ENCODE measurements around the gene IQGAP2.

Gene IQGAP2

GRCh38 chr5:76576450-76576849 is 173.4 kb downstream of the IQGAP2 start:
- no peaks in the 10 kb centered on the region for H3K9me3 ChIP-seq (ENCODE audit: control insufficient read depth, insufficient read depth, low read depth, low read length)
- POLR2A ChIA-PET = no interaction called here
- no peak overlapping the region for H3K4me3 ChIP-seq (ENCODE audit: low read depth, low read length)
- H3K4me1 ChIP-seq (ENCODE audit: control insufficient read depth, insufficient read depth, low read length) = no peaks in the 10 kb centered on the region
- no peak for TF ChIP-seq ZBTB21 (tag by site-specific recombination; IDR thresholded peaks at IDR 0.05)
- TF ChIP-seq PRDM6 (tag by site-specific recombination; IDR thresholded peaks at IDR 0.05) = 0 out of 2 replicates have a peak, but pooled peaks have one; percentile 33
- no peak overlapping the region for H3K27ac ChIP-seq (ENCODE audit: extremely low read depth, low read depth, low read length)
- CTCF ChIA-PET = interaction anchor here (0.6 kb wide), 1 partner anchor 13 kb away, joined by 6 read pairs; no protein-coding TSS in a partner anchor
- H3K36me3 ChIP-seq (ENCODE audit: control insufficient read depth in 2 of 2, insufficient read depth in 1 of 2, low read length in 2 of 2) = no peaks in the 10 kb centered on the region

DNA sequence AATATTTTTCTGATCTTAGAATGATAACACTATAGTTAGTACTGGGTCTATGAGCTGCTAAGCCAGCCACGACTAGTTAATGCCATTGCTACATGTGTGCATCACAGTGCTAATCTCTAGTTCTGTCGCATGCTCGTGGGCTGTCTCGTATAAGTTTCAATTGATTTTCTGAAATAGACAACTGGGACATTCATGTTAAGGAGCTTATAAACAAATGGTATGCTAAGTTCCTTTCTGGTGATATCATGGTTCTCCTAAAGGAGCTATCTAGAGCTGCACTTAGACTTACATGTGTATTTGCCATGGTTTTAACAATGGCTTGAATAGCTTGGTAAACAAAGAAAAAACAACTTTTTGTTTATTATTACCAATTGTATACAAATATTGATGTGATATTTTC is 173.9 kb downstream of the IQGAP2 start:
- TF ChIP-seq ZNF548 (tag by site-specific recombination; IDR thresholded peaks at IDR 0.05) (no peak), SETDB1 (IDR thresholded peaks at IDR 0.05; ENCODE audit: insufficient read length, low read length) (no peak), ZNF654 (tag by site-specific recombination; IDR thresholded peaks at IDR 0.05; ENCODE audit: low read depth) (no peak), ZNF302 (tag by site-specific recombination; IDR thresholded peaks at IDR 0.05; ENCODE audit: low read depth) (no peak), MYNN (tag by site-specific recombination; IDR thresholded peaks at IDR 0.05; ENCODE audit: borderline replicate concordance) (no peak), MEIS1 (CRISPR knock-in tag; IDR thresholded peaks at IDR 0.05; ENCODE audit: borderline replicate concordance) (no peak), KLF7 (tag by site-specific recombination; IDR thresholded peaks at IDR 0.05; ENCODE audit: borderline replicate concordance) (no peak), TRIM28 (IDR thresholded peaks at IDR 0.05; ENCODE audit: borderline replicate concordance, low read length) (no peak), ZNF174 (tag by site-specific recombination; IDR thresholded peaks at IDR 0.05) (no peak)
- H3K27ac ChIP-seq (ENCODE audit: extremely low read depth, low read depth, low read length) = no peak overlapping the region
- H3K4me3 ChIP-seq (ENCODE audit: low read depth, low read length) = no peak overlapping the region
- CTCF ChIA-PET = interaction anchor here (0.6 kb wide), 1 partner anchor 14 kb away, joined by 6 read pairs; no protein-coding TSS in a partner anchor
- no peaks in the 10 kb centered on the region for H3K36me3 ChIP-seq (ENCODE audit: control insufficient read depth in 2 of 2, insufficient read depth in 1 of 2, low read length in 2 of 2)
- H3K4me1 ChIP-seq (ENCODE audit: control insufficient read depth, insufficient read depth, low read length) = no peaks in the 10 kb centered on the region; the same call in 1 of the 2 replicates
- POLR2A ChIA-PET = no interaction called here
- no peaks in the 10 kb centered on the region for H3K9me3 ChIP-seq (ENCODE audit: control insufficient read depth, insufficient read depth, low read depth, low read length)

DNA sequence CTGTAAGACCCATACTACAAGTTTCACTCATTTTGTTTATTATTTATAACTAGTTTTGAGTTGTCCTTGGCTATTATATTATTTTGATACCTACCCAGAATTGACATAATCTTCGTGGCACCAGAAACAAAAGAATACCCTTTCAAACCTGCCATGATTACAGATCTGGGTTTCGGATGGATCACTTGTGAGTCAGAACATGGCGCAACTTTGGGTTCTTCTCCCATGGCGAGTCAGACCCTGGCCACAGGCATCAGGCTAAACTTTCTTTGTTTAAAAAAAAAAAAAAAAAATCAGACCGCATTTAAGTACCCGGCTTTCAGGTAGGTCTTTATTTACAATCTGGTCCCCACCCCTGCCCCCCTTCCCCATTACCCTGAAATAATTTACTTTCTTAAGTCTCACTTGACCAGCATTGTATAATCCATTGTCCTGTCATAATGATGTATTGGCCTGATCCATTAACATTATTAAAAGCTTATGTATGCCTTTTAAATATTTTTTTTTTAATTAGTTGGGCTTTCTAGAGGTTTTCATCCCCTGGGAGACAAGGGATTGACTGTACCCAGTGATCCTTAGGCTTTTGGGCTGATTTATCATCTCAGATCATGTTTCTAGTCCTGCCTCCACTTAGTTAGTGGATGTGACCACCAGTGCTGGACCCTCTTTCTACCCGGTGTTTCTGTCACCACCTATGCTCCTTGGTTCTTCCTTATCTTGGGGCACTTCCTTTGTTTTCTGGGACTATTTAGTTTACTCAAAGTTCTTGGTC is 176.3 kb downstream of the IQGAP2 start:
- Histone ChIP-seq H3K9me3 (ENCODE audit: control insufficient read depth, insufficient read depth, low read depth, low read length) (no peaks in the 10 kb centered on the region), H3K4me3 (ENCODE audit: low read depth, low read length) (no peak overlapping the region), H3K36me3 (ENCODE audit: control insufficient read depth in 2 of 2, insufficient read depth in 1 of 2, low read length in 2 of 2) (no peaks in the 10 kb centered on the region), H3K4me1 (ENCODE audit: control insufficient read depth, insufficient read depth, low read length) (peaks cover 7% of the 10 kb centered on the region; the same call in 1 of the 2 replicates), H3K27ac (ENCODE audit: extremely low read depth, low read depth, low read length) (no peak overlapping the region)
- TF ChIP-seq, protein P1, sequence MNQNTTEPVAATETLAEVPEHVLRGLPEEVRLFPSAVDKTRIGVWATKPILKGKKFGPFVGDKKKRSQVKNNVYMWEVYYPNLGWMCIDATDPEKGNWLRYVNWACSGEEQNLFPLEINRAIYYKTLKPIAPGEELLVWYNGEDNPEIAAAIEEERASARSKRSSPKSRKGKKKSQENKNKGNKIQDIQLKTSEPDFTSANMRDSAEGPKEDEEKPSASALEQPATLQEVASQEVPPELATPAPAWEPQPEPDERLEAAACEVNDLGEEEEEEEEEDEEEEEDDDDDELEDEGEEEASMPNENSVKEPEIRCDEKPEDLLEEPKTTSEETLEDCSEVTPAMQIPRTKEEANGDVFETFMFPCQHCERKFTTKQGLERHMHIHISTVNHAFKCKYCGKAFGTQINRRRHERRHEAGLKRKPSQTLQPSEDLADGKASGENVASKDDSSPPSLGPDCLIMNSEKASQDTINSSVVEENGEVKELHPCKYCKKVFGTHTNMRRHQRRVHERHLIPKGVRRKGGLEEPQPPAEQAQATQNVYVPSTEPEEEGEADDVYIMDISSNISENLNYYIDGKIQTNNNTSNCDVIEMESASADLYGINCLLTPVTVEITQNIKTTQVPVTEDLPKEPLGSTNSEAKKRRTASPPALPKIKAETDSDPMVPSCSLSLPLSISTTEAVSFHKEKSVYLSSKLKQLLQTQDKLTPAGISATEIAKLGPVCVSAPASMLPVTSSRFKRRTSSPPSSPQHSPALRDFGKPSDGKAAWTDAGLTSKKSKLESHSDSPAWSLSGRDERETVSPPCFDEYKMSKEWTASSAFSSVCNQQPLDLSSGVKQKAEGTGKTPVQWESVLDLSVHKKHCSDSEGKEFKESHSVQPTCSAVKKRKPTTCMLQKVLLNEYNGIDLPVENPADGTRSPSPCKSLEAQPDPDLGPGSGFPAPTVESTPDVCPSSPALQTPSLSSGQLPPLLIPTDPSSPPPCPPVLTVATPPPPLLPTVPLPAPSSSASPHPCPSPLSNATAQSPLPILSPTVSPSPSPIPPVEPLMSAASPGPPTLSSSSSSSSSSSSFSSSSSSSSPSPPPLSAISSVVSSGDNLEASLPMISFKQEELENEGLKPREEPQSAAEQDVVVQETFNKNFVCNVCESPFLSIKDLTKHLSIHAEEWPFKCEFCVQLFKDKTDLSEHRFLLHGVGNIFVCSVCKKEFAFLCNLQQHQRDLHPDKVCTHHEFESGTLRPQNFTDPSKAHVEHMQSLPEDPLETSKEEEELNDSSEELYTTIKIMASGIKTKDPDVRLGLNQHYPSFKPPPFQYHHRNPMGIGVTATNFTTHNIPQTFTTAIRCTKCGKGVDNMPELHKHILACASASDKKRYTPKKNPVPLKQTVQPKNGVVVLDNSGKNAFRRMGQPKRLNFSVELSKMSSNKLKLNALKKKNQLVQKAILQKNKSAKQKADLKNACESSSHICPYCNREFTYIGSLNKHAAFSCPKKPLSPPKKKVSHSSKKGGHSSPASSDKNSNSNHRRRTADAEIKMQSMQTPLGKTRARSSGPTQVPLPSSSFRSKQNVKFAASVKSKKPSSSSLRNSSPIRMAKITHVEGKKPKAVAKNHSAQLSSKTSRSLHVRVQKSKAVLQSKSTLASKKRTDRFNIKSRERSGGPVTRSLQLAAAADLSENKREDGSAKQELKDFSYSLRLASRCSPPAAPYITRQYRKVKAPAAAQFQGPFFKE (tag by site-specific recombination; IDR thresholded peaks at IDR 0.05; ENCODE audit: borderline replicate concordance) = no peak
- TF ChIP-seq ELK4 (IDR thresholded peaks at IDR 0.05; ENCODE audit: borderline replicate concordance, low read depth, low read length) (no peak), ZNF184 (tag by site-specific recombination; IDR thresholded peaks at IDR 0.05) (no peak), ZFP3 (tag by site-specific recombination; IDR thresholded peaks at IDR 0.05; ENCODE audit: low read depth) (no peak), SCRT1 (tag by site-specific recombination; IDR thresholded peaks at IDR 0.05; ENCODE audit: borderline replicate concordance) (no peak), ZNF664 (tag by site-specific recombination; IDR thresholded peaks at IDR 0.05) (no peak)
- TF ChIP-seq, protein P2, sequence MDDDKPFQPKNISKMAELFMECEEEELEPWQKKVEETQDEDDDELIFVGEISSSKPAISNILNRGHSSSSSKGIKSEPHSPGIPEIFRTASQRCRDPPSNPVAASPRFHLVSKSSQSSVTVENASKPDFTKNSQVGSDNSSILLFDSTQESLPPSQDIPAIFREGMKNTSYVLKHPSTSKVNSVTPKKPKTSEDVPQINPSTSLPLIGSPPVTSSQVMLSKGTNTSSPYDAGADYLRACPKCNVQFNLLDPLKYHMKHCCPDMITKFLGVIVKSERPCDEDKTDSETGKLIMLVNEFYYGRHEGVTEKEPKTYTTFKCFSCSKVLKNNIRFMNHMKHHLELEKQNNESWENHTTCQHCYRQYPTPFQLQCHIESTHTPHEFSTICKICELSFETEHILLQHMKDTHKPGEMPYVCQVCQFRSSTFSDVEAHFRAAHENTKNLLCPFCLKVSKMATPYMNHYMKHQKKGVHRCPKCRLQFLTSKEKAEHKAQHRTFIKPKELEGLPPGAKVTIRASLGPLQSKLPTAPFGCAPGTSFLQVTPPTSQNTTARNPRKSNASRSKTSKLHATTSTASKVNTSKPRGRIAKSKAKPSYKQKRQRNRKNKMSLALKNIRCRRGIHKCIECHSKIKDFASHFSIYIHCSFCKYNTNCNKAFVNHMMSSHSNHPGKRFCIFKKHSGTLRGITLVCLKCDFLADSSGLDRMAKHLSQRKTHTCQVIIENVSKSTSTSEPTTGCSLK (tag by site-specific recombination; IDR thresholded peaks at IDR 0.05) = no peak
- CTCF ChIA-PET = interaction anchor here (0.6 to 1.0 kb wide), 2 partner anchors 35 to 83 kb away, joined by 3 read pairs; no protein-coding TSS in a partner anchor
- POLR2A ChIA-PET = no interaction called here

Data from HEK293 (cell line).